GM18867 (cell line): ENCODE measurements around the gene WDR81.
"Not testable (repeated sequence)": the region's sequence is repeated elsewhere in the genome, so short reads cannot be mapped to it uniquely, and the experiment has no call there.

Experiments
- ATAC-seq: cut with Tn5 transposase; IDR thresholded peaks from one replicate; pipeline ENCODE4 v1.9.1; 2021; ENCODE audit warnings: mild to moderate bottlenecking, moderate library complexity; ENCODE audit not compliant: unreplicated experiment

The WDR81 gene

DNA sequence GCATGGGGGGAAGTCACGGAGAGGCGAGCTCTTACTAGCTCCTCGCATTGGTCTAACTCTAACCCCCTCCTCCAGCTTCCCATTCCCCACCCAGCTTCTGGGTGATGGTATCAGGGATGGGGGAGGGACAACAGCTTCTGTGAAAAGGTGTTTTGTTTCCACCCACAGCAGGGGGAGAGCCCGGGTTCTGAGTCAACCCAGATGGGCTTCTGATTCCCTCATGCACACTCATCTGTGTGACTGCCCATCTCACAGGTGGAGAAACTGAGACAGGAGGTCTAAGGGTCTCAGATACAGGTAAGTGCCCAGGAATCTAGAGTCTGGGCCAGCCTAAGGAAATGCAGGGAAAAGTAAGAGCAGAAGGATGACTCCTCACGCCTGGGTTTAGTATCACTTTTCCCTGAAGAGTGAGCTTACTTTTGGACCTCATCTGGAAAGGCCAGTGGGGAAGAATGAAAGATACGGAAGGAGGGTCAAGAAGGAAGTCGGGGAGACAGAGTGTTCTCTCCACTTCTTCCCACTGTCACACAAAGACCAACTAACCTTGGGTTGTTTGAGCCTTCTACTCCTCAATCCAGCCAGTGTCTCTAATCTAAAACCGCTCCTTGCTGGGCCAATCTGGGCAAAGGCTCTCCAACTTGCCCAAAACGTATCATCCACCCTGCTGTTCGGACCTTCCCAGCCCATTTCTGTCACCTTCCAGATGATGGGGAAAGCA lies 11.2 kb upstream of the WDR81 start:
- ATAC-seq = no peak

GRCh38 chr17:1713878-1714426 lies 10.6 kb upstream of the WDR81 start:
- no peak for ATAC-seq

GRCh38 chr17:1714427-1714979 lies 10.0 kb upstream of the WDR81 start:
- ATAC-seq = no peak

GRCh38 chr17:1714980-1715802 lies 9.3 kb upstream of the WDR81 start:
- ATAC-seq = no peak

- ATAC-seq = no peak
Observed at GRCh38 chr17:1715803-1716075, 8.8 kb upstream of the WDR81 start.

DNA sequence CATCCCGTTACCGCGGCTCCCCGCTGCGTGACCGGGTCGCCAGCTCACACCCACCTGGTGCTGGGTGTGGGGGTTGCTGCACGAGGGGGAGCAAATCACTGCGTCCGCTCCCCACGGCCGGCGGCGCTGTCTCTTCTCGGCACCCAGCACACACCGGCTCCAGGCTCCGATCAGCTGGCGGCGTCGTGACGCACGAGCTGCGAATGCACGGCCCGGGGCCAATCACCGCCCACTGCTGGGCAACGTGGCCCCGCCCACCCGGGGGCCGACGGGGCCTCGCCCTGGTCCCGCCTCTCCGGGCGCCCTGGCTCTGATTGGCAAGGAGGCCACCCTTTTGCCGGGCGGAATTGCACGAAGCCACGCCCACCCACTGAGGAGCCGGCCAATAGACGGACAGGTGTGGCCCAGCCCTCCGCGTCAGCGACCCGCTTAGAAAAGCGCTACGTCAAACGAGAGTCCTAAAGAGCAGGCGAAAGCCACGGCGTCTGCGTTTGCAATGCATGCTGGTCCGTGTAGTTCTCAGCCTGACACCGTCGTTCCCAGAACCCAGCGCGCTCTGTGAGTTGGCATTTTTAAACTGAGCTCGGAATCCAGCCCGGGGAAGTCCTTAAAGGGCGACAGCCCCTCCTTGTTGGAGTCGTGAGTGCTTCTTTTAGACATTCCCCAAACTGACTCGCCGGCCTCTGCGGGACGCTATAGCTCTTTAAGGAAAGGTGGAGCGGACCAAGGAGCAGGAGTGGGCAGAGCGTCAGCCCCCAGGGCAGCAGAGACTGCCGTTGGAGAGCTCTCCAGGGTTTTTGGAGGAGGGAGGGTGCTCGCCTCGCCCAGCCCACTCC lies 8.2 kb upstream of the WDR81 start:
- ATAC-seq = peak; percentile 73

- peak; percentile 44 for ATAC-seq
Observed at GRCh38 chr17:1716912-1717695, 7.4 kb upstream of the WDR81 start.

- no peak for ATAC-seq
Observed at GRCh38 chr17:1718362-1719165, 5.9 kb upstream of the WDR81 start.

- no peak for ATAC-seq
Observed at GRCh38 chr17:1720856-1721386, 3.6 kb upstream of the WDR81 start.

- not testable (repeated sequence) for ATAC-seq
Observed at GRCh38 chr17:1722022-1722421, 2.5 kb upstream of the WDR81 start.

- ATAC-seq = peak; percentile 36
Observed at GRCh38 chr17:1724869-1725641, 551 bp downstream of the WDR81 start.

DNA sequence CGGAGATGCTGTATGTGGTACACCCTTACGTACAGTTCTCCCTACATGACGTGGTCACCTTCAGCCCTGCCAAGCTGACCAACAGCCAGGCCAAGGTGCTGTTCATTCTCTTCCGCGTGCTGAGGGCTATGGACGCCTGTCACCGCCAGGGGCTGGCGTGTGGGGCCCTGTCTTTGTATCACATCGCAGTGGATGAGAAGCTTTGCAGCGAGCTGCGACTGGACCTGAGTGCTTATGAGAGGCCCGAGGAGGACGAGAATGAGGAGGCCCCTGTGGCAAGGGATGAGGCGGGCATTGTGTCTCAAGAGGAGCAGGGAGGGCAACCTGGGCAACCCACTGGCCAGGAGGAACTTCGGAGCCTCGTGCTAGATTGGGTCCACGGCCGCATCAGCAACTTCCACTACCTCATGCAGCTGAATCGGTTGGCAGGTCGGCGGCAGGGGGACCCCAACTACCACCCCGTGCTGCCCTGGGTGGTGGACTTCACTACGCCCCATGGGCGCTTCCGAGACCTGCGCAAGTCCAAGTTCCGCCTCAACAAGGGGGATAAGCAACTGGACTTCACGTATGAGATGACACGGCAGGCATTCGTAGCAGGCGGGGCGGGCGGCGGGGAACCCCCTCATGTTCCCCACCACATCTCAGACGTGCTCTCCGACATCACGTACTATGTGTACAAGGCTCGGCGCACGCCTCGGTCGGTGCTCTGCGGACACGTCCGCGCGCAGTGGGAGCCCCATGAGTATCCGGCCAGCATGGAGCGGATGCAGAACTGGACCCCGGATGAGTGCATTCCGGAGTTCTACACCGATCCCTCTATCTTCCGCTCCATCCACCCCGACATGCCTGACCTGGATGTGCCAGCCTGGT lies 1.4 kb downstream of the WDR81 start:
- ATAC-seq = no peak

- no peak for ATAC-seq
Observed at GRCh38 chr17:1726626-1727257, 2.2 kb downstream of the WDR81 start.

DNA sequence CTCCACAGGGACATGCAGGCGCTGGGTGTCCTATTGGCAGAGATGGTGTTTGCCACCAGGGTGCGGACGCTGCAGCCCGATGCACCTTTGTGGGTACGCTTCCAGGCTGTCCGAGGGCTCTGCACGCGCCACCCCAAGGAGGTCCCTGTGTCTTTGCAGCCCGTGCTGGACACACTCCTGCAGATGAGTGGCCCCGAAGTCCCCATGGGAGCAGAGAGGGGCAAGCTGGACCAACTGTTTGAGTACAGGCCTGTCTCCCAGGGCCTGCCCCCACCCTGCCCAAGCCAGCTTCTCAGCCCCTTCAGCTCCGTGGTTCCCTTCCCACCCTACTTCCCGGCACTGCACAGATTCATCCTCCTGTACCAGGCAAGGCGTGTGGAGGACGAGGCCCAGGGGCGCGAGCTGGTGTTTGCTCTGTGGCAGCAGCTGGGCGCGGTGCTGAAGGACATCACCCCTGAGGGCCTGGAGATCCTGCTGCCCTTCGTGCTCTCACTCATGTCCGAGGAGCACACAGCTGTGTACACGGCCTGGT lies 2.8 kb downstream of the WDR81 start:
- no peak for ATAC-seq

- no peak for ATAC-seq
Observed at GRCh38 chr17:1727876-1728630, 3.5 kb downstream of the WDR81 start.

DNA sequence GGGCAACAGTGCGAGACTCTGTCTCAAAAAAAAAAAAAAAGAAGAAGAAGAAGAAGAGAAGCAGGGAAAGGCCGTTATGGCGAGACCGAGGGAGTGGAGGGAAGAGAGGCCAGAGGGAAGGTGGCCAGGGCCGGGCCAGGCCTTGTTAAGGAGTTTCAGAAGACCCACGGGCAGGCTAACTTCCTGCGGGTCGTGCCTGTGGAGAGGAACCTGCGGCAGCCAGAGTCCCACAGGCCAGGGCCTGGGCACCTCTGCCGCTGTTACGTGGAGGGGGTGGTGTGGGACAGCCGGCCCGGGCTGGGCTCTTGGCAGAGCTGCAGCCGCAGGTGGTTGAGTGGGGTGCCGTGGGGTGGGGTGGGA lies 5.4 kb downstream of the WDR81 start:
- ATAC-seq = no peak
